GM18499 (cell line): ENCODE results near the gene NYNRIN.

Experiments used
- ATAC-seq: cut with Tn5 transposase; IDR thresholded peaks from one replicate; pipeline ENCODE4 v1.9.1; 2021; ENCODE audit warnings: moderate number of reproducible peaks; ENCODE audit not compliant: insufficient read depth, unreplicated experiment

NYNRIN gene

DNA sequence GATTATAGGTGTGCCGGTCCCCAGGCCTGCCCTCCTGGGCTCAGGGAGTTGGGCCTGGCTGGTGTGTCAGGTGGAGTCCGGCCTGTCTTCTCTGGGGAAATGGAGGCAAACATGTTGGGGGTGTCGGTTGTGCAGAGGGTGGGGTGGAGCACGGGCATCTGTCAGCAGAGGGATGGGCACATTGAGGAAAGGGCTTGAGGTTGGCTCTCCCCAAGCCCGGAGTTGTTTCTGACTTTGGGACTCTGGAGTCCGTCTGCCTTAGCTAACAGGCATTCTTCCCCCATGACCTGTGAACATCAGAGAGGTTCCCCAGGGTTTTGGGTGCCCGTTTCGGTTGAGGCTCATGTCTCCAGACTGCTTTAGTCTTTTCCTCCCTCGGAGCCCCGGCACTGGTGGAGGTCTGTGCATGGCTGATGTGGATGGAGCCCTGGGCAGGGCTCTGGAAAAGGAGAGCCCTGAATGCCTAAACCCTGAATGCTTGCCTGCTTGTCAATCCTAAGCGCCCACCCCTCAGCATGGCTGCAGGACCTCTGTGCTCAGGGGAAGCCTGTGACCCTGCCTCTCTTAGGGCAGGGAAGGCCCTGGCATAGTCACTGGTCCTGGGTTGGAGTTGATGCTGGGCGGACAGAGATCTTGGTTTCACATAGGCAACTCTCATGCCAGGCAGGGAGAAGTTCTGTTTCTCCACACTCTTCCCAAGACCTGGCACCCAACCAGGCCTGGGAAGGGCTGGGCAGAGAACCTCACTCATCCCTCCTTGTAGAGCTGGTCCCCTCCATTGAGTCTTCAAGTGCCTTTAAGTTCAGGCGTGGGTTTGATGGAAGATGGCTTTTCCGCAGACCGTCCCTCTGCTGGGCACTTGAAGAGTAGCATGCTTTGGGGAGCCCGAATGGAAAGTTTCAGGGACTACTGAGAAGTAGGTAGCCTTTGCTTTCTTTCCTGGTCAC lies 12.9 kb downstream of the NYNRIN start:
- ATAC-seq, result no peak

DNA sequence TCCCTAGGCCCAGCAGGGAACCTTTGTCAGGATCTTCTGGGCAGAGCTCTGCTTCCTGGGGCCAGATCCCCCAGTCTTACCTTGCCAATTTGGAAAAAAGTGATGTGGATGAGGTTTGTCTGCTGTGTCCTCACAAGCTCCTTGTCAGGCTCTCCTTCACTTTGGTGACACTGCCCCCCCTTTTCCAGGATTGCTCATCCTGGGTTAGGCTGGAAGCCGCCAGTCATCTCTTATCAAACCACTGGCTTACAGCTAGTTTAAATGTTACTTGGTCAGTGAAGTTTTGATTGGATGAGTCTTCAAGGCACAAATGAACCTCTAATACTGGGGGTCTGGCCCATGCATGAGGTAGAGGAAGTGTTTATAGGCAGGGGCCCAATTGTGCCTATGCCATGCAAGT lies 15.3 kb downstream of the NYNRIN start:
- no peak for ATAC-seq

DNA sequence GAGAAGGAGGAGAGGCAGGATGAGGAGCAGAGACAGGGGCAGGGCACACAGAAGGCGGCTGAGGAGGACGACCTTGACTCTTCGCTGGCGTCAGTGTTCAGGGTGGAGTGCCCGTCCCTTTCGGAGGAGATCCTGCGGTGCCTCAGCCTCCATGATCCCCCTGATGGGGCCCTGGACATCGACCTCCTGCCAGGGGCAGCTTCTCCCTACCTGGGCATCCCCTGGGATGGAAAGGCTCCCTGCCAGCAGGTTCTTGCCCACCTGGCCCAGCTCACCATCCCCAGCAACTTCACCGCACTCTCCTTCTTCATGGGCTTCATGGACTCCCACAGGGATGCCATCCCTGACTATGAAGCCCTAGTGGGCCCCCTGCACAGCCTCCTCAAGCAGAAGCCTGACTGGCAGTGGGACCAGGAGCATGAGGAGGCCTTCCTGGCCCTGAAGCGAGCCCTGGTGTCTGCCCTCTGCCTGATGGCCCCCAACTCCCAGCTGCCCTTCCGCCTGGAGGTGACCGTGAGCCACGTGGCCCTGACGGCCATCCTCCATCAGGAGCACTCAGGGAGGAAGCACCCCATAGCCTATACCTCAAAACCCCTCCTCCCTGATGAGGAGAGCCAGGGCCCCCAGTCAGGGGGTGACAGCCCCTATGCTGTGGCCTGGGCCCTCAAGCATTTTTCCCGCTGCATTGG lies 16.1 kb downstream of the NYNRIN start:
- ATAC-seq, result no peak

DNA sequence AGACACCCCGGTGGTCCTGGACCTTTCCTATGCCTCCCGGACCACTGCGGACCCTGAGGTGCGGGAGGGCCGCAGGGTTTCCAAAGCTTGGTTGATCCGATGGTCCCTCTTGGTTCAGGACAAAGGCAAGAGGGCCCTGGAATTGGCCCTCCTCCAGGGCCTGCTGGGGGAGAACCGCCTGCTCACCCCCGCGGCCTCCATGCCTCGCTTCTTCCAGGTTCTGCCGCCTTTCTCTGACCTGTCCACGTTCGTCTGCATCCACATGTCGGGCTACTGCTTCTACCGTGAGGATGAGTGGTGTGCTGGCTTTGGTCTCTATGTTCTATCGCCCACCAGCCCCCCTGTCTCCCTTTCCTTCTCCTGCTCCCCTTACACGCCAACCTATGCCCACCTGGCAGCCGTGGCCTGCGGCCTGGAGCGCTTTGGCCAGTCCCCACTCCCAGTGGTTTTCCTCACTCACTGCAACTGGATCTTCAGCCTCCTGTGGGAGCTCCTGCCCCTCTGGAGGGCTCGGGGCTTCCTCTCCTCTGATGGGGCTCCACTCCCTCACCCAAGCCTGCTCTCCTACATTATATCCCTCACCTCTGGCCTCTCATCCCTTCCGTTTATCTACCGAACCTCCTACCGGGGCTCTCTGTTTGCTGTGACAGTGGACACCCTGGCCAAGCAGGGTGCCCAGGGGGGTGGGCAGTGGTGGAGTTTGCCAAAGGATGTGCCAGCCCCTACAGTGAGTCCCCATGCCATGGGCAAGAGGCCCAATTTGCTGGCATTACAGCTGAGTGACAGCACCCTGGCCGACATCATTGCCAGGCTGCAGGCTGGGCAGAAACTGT lies 16.8 kb downstream of the NYNRIN start:
- no peak for ATAC-seq

DNA sequence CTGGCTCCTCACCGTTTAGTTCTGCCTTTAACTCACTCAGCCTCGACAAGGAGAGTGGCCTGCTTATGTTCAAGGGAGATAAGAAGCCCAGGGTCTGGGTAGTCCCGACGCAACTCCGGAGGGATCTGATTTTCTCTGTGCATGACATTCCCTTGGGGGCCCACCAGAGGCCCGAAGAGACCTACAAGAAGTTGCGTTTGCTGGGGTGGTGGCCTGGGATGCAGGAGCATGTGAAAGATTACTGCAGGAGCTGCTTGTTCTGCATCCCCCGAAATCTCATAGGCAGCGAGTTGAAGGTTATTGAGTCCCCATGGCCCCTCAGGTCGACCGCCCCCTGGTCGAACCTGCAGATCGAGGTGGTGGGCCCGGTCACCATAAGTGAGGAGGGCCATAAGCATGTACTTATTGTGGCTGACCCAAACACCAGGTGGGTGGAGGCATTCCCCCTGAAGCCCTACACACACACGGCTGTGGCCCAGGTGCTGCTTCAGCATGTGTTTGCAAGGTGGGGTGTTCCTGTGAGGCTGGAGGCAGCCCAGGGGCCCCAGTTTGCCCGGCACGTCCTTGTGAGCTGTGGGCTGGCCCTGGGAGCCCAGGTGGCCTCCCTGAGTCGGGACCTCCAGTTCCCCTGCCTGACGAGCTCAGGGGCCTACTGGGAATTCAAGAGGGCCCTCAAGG lies 17.6 kb downstream of the NYNRIN start:
- ATAC-seq, result no peak

DNA sequence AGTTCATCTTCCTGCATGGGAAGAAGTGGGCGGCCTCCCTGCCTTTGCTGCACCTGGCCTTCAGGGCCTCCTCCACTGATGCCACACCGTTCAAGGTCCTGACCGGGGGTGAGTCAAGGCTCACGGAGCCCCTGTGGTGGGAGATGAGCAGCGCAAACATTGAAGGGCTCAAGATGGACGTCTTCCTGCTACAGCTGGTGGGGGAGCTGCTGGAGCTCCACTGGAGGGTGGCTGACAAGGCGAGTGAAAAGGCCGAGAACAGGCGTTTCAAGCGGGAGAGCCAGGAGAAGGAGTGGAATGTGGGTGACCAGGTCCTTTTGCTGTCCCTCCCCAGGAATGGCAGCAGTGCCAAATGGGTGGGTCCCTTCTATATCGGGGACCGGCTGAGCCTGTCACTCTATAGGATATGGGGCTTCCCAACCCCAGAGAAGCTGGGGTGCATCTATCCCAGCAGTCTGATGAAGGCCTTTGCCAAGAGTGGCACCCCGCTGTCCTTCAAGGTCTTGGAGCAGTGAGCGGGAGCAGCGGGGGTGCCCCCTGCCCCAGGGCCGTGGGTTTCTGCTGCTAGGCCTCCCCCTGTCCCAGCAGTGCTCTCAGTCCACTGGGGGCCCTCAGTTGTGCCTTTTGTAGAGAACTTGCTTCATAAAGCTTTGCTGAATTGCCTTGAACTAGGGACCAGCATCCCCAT lies 18.3 kb downstream of the NYNRIN start:
- ATAC-seq, result no peak

DNA sequence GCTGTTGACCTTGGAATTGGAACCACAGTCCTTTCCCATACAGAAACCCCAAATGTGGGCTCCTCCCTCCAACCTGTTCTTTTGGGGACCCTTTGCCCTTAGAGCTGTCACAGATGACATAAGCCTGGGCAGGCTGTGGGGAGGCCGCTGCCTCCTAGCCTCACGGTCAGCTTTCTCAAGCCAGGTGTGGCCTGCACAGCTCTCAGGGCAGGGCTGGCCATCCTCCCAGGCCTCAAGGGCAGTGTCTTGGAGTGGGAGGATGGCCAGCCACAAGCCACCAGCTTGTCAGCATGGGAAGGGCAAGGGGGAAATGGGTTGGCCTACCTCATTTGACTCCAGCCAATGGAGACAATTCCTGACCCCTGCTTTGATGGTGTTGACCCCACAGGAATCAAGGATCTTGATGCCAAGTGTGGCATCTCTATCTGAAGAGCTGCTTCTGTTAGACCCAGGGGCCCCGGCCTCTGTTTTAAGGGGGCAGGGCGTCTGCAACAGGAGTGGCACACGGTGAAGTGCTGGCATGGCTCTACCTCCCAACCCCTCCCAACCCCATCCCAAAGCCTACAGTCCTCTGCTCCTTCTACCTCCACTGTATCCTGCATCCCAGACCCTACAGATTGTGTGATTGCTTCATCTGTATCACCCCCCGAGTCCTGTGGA lies 19.2 kb downstream of the NYNRIN start:
- no peak for ATAC-seq

DNA sequence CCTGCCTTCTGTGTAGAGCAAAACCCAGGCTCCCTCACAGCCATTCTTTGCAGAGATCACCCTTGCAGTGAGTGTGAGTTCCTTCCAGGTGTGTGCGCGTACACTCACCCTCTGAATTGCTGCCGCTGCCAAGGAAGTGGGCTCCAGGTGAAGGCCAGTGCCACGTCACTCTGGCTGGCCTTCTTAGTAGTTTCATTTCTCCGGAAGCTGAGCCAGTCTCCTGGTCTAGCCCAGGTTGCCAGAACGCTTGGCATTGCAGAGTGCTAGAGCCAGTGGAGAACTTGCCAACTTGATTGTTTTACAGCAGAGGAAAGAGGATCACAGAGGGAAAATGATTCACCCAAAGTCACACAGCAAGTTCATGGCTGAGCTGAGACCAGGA lies 19.7 kb downstream of the NYNRIN start:
- ATAC-seq, result no peak

DNA sequence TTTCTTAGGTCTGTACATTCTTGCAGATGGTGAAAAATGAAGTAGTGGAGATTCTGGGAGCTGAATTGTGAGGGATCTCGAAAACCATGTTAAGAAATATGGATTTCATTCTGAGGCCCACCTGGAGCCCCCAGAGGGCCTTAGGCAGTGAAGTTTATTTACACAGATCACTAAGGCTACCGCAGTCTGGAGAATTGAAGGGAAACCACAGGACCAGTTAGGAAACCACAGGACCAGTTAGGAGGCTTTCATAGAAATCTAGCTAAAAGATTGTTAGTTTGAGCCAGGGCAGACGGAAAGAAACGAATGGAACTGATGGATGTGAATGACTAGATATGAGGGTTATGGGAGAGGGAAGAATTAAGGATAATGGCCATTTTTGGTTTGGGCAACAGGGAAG lies 23.5 kb downstream of the NYNRIN start:
- ATAC-seq, result no peak

DNA sequence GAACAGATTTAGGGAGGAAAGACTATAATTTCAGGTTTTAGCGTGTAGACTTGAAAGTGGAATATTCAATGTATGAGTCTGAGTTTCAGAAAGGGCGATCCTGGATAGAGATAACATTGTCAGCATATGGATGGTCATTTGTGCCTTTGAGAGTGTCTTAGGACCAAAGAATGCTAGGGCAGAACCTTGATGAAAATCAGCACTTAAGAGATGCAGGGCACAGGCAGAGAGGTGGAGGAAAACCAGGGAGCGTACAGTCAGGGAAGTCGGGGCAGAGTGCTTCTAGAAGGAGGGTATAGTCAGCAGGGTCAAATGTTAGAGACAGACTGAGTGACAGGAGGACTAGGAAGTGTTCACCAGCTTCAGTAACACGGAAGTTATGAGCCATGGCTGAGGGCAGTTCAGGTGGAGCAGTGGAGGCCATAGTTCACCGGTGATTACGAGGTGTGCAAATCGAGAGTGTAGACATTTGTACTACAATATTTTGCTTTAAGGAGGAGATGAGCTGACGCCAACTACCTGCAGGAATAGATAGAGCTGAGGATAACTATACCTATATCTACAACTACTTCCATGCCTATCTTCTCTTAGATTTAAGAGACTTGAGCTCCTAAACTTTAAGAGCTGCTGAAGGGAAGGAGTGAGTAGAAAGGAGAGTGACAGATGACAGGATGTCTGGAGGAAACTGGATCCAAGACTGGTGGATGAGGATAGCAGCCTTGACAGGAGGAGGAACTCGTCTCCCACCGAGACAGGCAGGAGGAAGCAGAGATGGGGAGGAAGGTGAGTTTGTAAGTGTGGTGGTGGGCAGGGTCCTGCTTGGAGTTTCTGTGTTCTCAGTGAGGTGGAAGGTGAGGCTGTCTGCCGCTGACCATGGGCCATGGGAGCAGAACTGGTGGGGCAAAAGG lies 24.1 kb downstream of the NYNRIN start:
- no peak for ATAC-seq

DNA sequence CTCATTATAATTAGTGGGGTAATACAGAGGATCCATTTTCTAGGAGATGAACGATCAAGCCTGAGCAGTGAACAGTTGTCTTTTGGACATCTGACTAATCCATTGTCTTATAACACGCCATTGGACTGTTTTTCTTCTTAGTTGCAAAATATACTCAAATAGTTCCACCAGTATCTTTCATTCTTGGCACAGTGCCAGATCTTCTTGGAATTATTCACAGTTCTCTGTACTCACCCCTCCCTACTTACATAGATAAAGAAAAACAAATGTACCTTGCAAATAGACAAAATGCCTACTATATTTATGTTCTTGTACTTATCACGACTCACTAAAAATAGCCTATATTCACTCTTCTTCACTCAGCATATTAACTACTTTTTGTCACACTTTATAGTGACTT lies 26.9 kb downstream of the NYNRIN start:
- ATAC-seq, result no peak

DNA sequence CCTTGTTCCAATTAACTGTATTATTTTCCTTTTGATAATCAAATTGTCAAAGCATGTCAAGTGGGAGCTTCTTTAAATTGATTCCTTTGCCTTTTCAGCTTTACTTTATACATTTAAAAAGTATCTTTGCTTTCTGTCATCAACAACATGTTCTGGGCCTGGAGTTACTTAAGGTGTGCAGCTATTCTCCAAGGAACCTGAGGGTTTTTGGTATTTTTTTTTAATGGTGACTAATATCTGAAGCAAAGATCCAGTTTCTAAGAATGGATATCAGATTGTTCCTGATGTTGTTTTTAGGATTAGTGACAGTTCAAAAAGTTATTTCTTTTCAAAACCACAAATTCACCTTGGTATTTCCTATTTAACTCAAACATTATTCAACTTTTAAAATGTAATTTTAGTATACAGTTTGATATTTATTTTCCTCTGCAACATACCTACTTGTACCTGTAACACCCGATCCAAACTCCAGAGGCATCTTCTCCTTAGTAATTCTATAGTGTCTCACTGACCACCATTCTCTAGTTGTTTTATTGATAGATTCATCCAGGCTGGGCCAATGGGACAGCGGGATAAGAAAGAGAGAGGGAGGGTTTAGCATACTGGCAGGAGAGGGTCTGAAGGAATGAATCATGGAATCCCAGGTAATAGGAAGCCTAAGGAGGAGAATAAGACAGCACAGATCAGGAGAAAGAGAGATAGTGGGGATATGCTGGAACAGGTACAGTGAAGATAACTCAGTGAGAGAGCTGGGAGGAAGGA lies 27.5 kb downstream of the NYNRIN start:
- ATAC-seq, result no peak

DNA sequence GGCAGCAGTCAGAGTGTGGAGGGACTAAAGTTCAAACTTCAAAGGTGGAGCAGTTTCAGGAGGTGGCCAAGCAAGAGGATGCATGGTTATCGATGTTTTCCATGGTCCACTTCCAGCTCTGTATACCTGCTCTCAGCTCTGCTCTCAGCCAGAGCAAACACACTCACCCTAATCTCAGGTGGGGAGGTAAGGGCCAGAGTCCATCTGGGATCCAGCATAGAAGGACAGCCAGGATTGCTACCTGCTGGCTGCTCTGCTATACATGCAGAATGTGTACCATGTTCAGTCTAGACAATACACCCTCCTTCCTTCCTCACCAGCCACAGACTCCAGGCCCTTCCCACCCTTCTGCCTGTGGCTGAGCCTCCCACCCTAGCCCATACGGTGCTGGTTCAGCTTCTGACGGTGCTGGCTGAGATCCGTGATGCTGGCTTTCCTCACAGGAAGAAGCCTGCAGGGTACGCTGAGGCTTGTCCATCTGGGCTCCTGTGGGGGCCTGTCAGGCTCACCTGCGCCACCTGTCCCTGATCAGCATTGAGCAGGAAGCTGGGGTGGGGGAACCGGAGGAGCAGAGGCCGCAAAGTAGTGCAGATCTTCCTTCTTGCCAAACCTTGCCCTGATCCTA lies 28.2 kb downstream of the NYNRIN start:
- no peak for ATAC-seq

DNA sequence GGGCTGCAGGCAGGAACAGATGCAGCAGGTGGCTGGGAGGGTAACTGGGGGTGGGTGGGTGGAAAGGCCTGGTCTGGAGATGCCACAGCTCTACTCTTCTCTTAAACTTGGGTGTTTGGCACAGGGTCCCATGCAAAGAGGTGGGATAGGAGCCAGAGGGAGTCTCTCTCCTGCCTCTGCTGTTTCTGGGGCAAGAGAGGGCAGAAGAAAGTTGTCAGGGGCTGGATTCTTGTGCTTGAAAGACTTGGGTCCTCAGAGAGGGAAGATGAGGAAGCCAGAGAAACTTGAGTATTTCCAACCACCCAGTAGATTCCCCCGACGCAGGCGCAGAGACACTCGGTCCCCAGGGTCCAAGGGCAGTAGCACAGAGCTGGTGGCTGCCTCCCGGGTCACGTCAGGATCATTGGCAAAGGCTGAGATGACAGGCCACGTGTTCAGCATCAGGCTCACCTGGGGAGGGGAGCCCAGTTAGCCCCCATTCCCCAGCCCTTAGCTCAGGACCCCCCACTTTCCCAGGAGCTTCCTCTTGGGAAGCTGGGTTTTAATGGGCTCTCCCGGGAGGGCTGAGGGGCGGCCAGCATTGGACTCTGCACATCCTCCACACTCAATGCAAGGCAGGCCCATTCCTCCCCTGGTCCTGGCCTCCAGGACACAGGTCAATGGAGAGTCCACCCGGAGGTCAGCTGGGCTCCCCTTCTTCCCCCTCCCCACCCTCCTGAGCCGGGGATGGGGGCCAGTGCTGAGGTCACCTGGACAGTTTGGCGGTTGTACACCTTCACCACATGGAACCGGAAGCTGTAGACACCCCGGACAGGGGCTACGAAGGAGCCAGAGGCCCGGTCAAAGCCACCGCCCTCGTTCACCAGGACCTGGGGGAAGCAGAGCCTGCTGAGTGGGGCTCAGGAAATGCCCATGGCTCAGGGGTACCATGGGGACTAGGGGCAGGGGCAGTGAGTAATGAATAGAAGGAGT lies 29.0 kb downstream of the NYNRIN start:
- no peak for ATAC-seq

DNA sequence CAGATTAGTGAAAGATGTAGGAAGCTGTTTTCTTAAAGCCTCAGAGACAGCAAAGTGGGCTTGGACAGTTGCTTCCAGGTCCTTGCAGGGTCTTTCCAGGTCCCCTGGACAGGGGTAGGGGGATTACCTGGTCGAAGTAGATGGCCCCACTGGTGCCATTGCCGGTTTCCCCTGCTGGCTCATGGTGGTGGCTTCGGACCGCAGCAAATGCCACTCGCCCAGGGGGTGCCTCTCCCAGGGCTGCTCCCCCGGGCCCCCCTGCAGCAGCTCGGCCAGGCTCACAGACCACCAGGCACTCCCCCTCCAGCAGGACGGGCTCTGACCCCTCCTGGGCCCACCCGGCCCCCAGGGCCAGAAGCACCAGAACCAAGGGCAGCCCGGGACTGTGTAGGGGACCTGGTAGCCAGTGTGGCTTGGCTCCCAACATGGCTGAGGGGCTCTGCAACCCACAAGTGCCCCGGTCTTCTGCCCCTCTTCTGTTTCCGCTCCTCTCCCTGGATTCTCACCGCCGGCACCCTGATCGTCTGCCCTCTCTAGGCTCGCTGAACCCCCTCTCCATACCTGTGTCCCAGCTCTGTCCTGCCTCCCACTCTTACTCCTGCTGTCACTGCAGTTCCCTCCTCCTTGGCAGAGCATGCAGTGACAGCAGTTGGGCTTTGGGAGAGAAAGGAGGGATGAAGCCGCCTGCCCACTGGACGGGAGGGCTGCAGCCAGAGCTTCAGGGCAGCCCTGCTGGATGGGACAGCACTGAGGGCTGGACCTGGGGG lies 30.0 kb downstream of the NYNRIN start:
- no peak for ATAC-seq
